Sigmoid colon (tissue), 4 donors: ENCODE data around the gene HPSE.

Source experiments
- EP300 ChIP-seq, 4 donors: sonication (generic); formaldehyde crosslinking; IDR thresholded peaks; one replicate each; pipeline ENCODE4 v1.6.1; 2017; ENCODE audit warnings: antibody characterized with exemption in 4 of 4
- POLR2A ChIP-seq, 2 donors: fragments of 450-650 bp; IDR thresholded peaks; one replicate each; pipeline ENCODE4 v1.6.1; 2016; ENCODE audit warnings: antibody characterized with exemption in 2 of 2, mild to moderate bottlenecking in 2 of 2, moderate library complexity in 2 of 2
- POLR2AphosphoS5 ChIP-seq, 4 donors: sonication (generic); formaldehyde crosslinking; IDR thresholded peaks; one replicate each; pipeline ENCODE4 v1.6.1; 2017; ENCODE audit warnings: antibody characterized with exemption in 4 of 4
- TF ChIP-seq, protein P1 (sequence below), 4 experiments: fragments of 450-650 bp in 3 of 4; fragments of 200-600 bp in 1 of 4; IDR thresholded peaks; one replicate each; pipeline ENCODE4 v1.5.1; 2016 to 2019; ENCODE audit warnings: antibody characterized with exemption in 4 of 4, mild to moderate bottlenecking in 3 of 4, moderate library complexity in 2 of 4

DNA sequence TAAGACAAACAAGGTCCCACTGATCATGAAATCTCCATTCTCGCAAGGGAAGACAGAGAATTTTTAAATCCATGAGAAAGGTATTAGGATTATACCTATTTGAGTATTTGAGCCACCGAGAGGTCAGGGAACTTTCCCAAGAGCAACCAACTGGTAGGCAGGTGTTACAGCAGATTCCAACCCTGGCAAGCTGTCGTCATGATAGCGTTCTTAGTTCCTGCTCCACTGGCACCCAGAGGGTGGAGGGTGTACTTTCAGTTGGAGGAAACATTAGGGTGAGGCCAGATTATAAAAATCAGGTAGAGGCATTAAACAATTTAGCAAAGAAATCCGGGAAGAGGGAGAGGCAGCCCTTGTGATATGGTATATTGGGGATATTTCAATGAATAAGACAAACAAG, 73.3 kb downstream of the HPSE start:
- no peak for TF ChIP-seq POLR2A (IDR thresholded peaks at IDR 0.05)
- TF ChIP-seq, protein P1, sequence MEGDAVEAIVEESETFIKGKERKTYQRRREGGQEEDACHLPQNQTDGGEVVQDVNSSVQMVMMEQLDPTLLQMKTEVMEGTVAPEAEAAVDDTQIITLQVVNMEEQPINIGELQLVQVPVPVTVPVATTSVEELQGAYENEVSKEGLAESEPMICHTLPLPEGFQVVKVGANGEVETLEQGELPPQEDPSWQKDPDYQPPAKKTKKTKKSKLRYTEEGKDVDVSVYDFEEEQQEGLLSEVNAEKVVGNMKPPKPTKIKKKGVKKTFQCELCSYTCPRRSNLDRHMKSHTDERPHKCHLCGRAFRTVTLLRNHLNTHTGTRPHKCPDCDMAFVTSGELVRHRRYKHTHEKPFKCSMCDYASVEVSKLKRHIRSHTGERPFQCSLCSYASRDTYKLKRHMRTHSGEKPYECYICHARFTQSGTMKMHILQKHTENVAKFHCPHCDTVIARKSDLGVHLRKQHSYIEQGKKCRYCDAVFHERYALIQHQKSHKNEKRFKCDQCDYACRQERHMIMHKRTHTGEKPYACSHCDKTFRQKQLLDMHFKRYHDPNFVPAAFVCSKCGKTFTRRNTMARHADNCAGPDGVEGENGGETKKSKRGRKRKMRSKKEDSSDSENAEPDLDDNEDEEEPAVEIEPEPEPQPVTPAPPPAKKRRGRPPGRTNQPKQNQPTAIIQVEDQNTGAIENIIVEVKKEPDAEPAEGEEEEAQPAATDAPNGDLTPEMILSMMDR (IDR thresholded peaks at IDR 0.05), result no peak
- TF ChIP-seq POLR2AphosphoS5 (IDR thresholded peaks at IDR 0.05), result no peak
- TF ChIP-seq EP300 (IDR thresholded peaks at IDR 0.05), result no peak
